Karpas-422 (cell line): Measurements from ENCODE around the gene UBE2J2. TPM values are rescaled to one million over a fixed set of nuclear protein-coding genes. Genes with fewer than 3 reads are reported as not detected.
A peak's percentile ranks its signal among the peaks of the same experiment; 100 is the strongest.

Experiments used
- DNase-seq: peaks from one replicate; pipeline ENCODE4 v3.0.0-alpha.2; 2015
- H2AFZ ChIP-seq: fragments of 200-600 bp; sonication (generic); 2 replicates; pipeline ENCODE4 v1.6.1; 2014; ENCODE audit warnings: antibody characterized with exemption, low read length, mixed read lengths
- H3K27ac ChIP-seq: fragments of 200-600 bp; sonication (generic); 2 replicates; pipeline ENCODE4 v1.5.1; 2014; ENCODE audit warnings: mild to moderate bottlenecking, low read length, moderate library complexity
- H3K27me3 ChIP-seq: fragments of 200-600 bp; sonication (generic); 2 replicates; pipeline ENCODE4 v1.6.1; 2014; ENCODE audit warnings: low read length, mixed read lengths
- H3K36me3 ChIP-seq: fragments of 200-600 bp; sonication (generic); 2 replicates; pipeline ENCODE4 v1.6.1; 2014; ENCODE audit warnings: low read length, mixed read lengths; ENCODE audit not compliant: insufficient read depth
- H3K4me1 ChIP-seq: fragments of 200-600 bp; sonication (generic); 2 replicates; pipeline ENCODE4 v1.6.1; 2014; ENCODE audit warnings: mild to moderate bottlenecking, low read length, mixed read lengths
- H3K4me2 ChIP-seq: fragments of 200-600 bp; sonication (generic); 2 replicates; pipeline ENCODE4 v1.6.1; 2014; ENCODE audit warnings: low read length, low read depth, mild to moderate bottlenecking; ENCODE audit not compliant: poor library complexity, severe bottlenecking
- H3K4me3 ChIP-seq: fragments of 200-600 bp; sonication (generic); 2 replicates; pipeline ENCODE4 v1.5.1; 2014; ENCODE audit warnings: mild to moderate bottlenecking, antibody characterized with exemption, low read length, mixed read lengths
- H3K79me2 ChIP-seq: fragments of 200-600 bp; sonication (generic); 2 replicates; pipeline ENCODE4 v1.6.1; 2014; ENCODE audit warnings: mild to moderate bottlenecking, low read length, mixed read lengths
- H3K9ac ChIP-seq: fragments of 200-600 bp; sonication (generic); 2 replicates; pipeline ENCODE4 v1.6.0; 2014; ENCODE audit warnings: low read length
- H3K9me2 ChIP-seq: fragments of 200-600 bp; sonication (generic), shearing (Covaris generic); replicated peaks from 2 replicates; pipeline ENCODE4 v1.6.0; 2014; ENCODE audit warnings: mild to moderate bottlenecking, low read length, moderate library complexity; ENCODE audit not compliant: insufficient read depth
- H3K9me3 ChIP-seq: fragments of 300-700, 200-600 bp; sonication (generic); 2 replicates; pipeline ENCODE4 v1.6.1; 2014; ENCODE audit warnings: low read length, mixed read lengths
- H4K20me1 ChIP-seq: fragments of 200-600 bp; sonication (generic); 2 replicates; pipeline ENCODE4 v1.6.1; 2014; ENCODE audit warnings: mild to moderate bottlenecking, antibody characterized with exemption, low read length, low read depth; ENCODE audit not compliant: insufficient read depth
- total RNA-seq: library from RNA; depleted of rRNA; stranded (reverse); fragments of >200 nt; shearing (Covaris generic); gene quantifications from 2 replicates; pipeline ENCODE4 v1.2.3, GENCODE V29; 2014; ENCODE audit warnings: low replicate concordance

Gene UBE2J2
- total RNA-seq, 1 experiment from 2014 or later, result 46.1 TPM

DNA sequence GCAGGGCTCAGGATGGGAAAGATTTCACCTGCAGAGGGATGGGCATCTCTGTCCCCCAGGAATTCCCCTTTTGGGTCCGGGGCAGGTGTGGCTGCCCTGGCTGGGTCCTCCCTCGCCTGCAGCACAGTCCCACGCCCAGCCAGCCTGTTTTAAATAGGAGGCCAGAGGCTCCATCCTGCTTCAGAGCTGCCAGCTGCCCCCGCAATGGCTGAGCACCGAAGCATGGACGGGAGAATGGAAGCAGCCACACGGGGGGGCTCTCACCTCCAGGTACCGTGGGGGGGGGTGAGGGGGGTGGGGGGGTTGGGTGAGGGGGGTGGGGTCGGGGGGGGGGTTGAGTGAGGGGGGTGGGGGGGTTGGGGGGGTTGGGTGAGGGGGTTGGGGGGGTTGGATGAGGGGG, 10.2 kb upstream of the UBE2J2 start:
- Histone ChIP-seq H3K9me3 (peaks cover 4% of the 10 kb centered on the region; the same call in 1 of the 2 replicates), H3K79me2 (no peaks in the 10 kb centered on the region), H3K9me2 (no peaks in the 10 kb centered on the region), H3K27ac (no peak overlapping the region), H3K36me3 (no peaks in the 10 kb centered on the region), H3K4me3 (no peak overlapping the region), H3K9ac (no peak overlapping the region), H4K20me1 (no peaks in the 10 kb centered on the region), H3K27me3 (no peaks in the 10 kb centered on the region), H3K4me2 (no peak overlapping the region), H2AFZ (no peak overlapping the region), H3K4me1 (peaks cover 3% of the 10 kb centered on the region)
- DNase-seq, result peak; percentile 67

DNA sequence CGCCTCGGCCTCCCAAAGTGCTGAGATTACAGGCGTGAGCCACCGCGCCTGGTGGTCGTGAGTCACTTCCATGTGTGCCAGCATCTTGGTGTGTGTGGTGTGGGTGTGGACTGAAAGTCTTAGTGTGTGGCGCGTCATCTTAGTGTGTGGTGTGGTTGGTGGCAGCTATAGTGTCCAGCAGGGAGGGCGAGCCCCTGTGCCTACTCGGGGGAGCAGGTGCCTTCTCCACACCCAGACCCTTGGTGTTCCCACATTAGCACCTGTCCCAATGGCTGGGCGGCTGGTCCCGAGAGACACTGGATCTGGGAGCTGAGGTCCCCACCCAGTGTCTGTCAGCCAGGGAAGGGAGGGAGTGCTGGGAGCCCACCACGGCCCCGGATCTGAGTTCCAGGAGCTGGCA, 9.3 kb upstream of the UBE2J2 start:
- no peak for DNase-seq
- Histone ChIP-seq H3K9me2 (no peaks in the 10 kb centered on the region), H4K20me1 (no peaks in the 10 kb centered on the region), H3K9me3 (peaks cover 4% of the 10 kb centered on the region; the same call in 1 of the 2 replicates), H3K4me2 (no peak overlapping the region), H3K79me2 (no peaks in the 10 kb centered on the region), H3K27ac (no peak overlapping the region), H3K27me3 (no peaks in the 10 kb centered on the region), H3K4me1 (peaks cover 3% of the 10 kb centered on the region), H3K9ac (no peak overlapping the region), H3K36me3 (no peaks in the 10 kb centered on the region), H2AFZ (no peak overlapping the region), H3K4me3 (no peak overlapping the region)

DNA sequence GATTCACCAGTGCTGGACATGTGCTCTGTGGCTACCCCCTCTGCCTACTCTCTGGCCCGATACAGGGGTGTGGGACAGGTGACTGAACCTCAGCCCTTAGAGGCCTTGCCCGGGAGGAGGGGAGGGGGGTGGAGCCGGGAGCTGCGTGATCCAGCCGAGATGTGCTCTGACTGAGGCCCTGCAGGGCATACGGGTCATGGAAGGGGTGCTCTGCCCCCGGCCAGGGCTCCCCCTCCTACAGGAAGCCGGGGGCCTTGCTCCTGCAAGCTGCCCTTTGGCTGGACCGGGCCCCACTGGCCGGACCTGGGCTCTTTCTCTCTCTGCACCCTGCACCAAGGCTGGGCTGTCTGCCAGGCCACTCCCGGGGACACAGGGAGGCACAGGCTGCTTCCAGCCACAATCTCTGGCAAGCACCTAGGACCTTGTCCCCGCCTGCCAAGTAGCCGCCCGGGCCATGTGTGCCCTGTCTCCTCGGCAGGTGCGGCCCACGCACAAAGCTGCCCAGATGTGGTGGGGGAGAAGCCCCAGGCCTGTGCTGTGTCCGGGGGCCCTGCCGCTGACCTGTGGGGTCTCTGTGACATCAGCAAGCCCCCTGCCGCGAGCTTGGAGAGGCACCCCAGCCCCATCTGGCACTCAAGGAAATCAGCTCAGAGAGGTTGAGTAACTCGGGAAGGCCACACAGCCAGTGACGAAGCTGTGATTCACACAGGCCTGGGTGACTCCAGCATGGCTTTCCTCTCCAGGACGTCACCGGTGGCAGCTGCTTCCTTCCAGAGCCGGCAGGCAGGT, 8.1 kb upstream of the UBE2J2 start:
- no peak overlapping the region for H3K4me2 ChIP-seq
- H3K36me3 ChIP-seq, result no peaks in the 10 kb centered on the region
- H4K20me1 ChIP-seq, result no peaks in the 10 kb centered on the region
- H3K9ac ChIP-seq, result no peak overlapping the region
- peaks cover 3% of the 10 kb centered on the region for H3K4me1 ChIP-seq
- H2AFZ ChIP-seq, result no peak overlapping the region
- H3K9me2 ChIP-seq, result no peaks in the 10 kb centered on the region
- H3K4me3 ChIP-seq, result no peak overlapping the region
- H3K79me2 ChIP-seq, result no peaks in the 10 kb centered on the region
- DNase-seq, result no peak
- no peaks in the 10 kb centered on the region for H3K27me3 ChIP-seq
- H3K27ac ChIP-seq, result no peak overlapping the region
- H3K9me3 ChIP-seq, result no peaks in the 10 kb centered on the region

DNA sequence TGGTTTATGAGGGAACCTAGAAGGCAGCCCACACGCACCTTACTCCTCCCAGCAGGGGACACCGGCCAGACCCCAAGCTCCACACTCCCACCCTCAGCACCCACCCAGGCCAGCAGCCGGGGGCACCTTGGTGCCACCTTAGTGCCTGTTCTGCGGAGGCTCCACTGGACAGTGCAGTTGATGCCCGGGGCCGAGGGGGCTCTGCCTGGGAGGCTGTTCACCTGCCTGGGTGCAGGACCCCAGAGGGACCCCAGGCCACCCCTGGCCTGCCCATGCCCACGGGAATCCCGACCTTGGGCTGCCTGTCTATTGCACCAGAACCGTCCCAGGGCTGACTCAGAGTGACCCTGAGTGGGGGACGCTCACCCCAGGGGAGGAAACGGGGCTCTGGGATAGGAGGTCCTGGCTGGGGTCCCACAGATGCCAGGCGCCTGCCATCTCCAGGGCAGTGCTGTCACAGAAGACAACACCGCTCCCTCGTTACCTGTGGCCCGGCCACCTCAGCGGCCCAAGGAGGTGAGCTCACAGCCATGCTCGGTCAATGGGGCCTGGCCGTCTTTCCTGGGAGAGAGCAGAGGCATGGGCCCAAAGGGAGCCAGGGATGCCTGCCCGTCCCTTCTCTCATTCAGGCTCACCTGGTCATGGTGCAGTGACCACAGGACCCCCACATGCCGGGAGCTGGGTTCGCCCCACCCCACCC, 7.3 kb upstream of the UBE2J2 start:
- Histone ChIP-seq H4K20me1 (no peaks in the 10 kb centered on the region), H3K4me2 (no peak overlapping the region), H3K9me2 (no peaks in the 10 kb centered on the region), H2AFZ (no peak overlapping the region), H3K27me3 (no peaks in the 10 kb centered on the region), H3K9ac (no peak overlapping the region), H3K36me3 (no peaks in the 10 kb centered on the region), H3K4me1 (peaks cover 3% of the 10 kb centered on the region), H3K9me3 (no peaks in the 10 kb centered on the region), H3K4me3 (no peak overlapping the region), H3K79me2 (no peaks in the 10 kb centered on the region), H3K27ac (no peak overlapping the region)
- DNase-seq, result no peak

DNA sequence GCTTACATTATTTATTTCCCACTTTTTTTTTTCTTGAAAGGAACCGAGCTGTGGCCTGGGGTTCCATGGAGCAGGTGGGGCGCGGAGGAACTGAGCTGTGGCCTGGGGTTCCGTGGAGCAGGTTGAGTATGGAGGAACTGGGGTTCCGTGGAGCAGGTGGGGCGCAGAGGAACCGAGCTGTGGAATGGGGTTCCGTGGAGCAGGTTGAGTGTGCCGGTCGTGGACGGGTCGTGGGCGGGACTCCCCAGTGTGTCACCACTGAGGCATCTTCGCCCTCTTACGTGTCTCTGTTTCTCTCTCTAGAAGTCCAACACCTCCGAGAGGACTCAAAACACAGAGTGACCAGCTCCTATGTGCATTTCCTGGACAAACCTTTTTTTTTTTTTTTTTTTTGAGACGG, 5.4 kb upstream of the UBE2J2 start:
- Histone ChIP-seq H3K79me2 (no peaks in the 10 kb centered on the region), H3K4me2 (no peak overlapping the region), H3K27ac (no peak overlapping the region), H3K4me1 (peaks cover 11% of the 10 kb centered on the region), H3K4me3 (no peak overlapping the region), H4K20me1 (no peaks in the 10 kb centered on the region), H3K36me3 (no peaks in the 10 kb centered on the region), H2AFZ (no peak overlapping the region), H3K9me2 (no peaks in the 10 kb centered on the region), H3K9ac (no peak overlapping the region), H3K9me3 (no peaks in the 10 kb centered on the region), H3K27me3 (no peaks in the 10 kb centered on the region)
- no peak for DNase-seq

DNA sequence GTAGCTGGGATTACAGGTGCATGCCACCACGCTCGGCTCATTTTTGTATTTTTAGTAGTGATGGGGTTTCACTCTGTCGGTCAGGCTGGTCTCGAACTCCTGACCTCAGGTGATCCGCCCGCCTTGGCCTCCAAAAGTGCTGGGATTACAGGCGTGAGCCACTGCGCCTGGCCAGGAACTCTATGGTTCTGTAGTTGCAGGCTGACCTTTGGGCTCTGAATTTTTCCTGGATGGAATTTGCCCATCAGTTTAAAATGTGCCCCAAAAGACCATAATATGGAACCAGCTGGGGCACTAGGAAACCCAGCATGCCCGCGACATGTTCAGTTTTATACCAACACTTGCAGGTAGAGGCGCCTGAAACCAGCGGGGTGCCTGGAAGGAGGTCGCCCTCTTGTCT, 5.0 kb upstream of the UBE2J2 start:
- Histone ChIP-seq H3K9me2 (no peaks in the 10 kb centered on the region), H3K9me3 (no peaks in the 10 kb centered on the region), H3K27ac (no peak overlapping the region), H4K20me1 (no peaks in the 10 kb centered on the region), H3K36me3 (no peaks in the 10 kb centered on the region), H3K27me3 (no peaks in the 10 kb centered on the region), H3K4me2 (no peak overlapping the region), H3K4me3 (no peak overlapping the region), H3K79me2 (peaks cover under 1% of the 10 kb centered on the region; the same call in 1 of the 2 replicates), H2AFZ (no peak overlapping the region), H3K9ac (no peak overlapping the region), H3K4me1 (peaks cover 11% of the 10 kb centered on the region)
- no peak for DNase-seq

DNA sequence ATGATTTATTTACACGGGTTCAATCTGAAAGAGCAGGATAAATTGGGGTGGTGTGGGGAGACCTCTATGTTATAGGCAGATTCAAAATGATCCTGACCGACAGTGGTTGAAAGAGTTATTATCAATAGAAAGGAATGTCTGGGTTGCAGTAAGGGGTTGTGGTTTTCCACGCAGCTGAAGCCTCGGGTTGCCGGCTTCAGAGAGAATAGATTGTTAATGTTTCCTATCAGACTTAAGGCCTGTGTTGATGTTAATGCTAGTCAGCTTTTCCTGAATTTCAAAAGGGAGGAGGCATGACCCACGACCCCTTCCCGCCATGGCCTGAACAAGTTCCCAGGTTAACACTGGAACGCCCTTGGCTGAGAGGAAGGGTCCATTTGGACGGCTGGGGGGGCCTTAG, 2.2 kb upstream of the UBE2J2 start:
- Histone ChIP-seq H3K27ac (no peak overlapping the region), H2AFZ (no peak overlapping the region), H3K9me2 (no peaks in the 10 kb centered on the region), H3K4me2 (no peak overlapping the region), H3K79me2 (peaks cover 28% of the 10 kb centered on the region), H3K9ac (no peak overlapping the region), H3K4me1 (peaks cover 30% of the 10 kb centered on the region), H3K9me3 (no peaks in the 10 kb centered on the region), H3K36me3 (no peaks in the 10 kb centered on the region), H3K27me3 (no peaks in the 10 kb centered on the region), H3K4me3 (no peak overlapping the region), H4K20me1 (peaks cover 23% of the 10 kb centered on the region; the same call in 1 of the 2 replicates)
- DNase-seq, result no peak

DNA sequence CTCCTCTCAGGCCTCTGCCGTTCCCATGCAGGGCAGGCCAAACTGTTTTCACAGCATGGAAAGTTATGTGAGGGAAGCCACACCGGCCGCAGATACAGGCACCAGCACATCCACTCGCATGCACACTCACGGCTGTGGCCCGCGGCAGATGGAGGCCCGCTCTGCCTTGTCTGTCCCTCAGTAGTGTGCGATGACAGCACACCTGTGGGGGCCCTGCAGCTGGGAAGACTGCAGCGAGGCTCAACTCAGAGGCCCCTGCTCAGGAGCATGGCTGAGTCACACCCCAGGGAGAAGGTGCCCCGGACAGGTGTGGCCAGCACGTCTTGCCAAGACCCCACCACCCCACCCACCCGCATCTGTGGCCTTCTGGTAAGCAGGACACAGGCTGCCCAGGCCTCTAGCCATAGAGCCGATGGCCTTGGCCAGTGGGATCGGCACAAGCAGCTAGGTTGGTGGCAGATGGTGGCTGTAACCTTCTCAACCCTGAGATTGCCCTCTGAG, 1.3 kb upstream of the UBE2J2 start:
- Histone ChIP-seq H3K27ac (no peak overlapping the region), H3K79me2 (peaks cover 36% of the 10 kb centered on the region), H3K36me3 (no peaks in the 10 kb centered on the region), H3K9me3 (no peaks in the 10 kb centered on the region), H2AFZ (no peak overlapping the region), H3K4me1 (peaks cover 34% of the 10 kb centered on the region), H3K27me3 (no peaks in the 10 kb centered on the region), H3K4me3 (peak overlapping the region; percentile 79; the same call in 1 of the 2 replicates), H4K20me1 (peaks cover 31% of the 10 kb centered on the region; the same call in 1 of the 2 replicates), H3K9me2 (no peaks in the 10 kb centered on the region), H3K4me2 (peak overlapping the region; percentile 94), H3K9ac (peak overlapping the region; percentile 87; the same call in 1 of the 2 replicates)
- DNase-seq, result no peak
